Activated CD4-positive, alpha-beta T cell treated with anti-CD3 and anti-CD28 coated beads, Interleukin-2, Interleukin-4, amounts not matched to agents 100 ng/mL and 50 ng/mL, durations not matched to agents 16 hours and 8 hours (primary cell): ENCODE measurements around the gene SPESP1.
A peak's percentile ranks its signal among the peaks of the same experiment; 100 is the strongest.

Experiments
- DNase-seq: peaks from one replicate; pipeline ENCODE4 v3.0.0-alpha.2; 2020; ENCODE audit warnings: low spot score

SPESP1 gene

GRCh38 chr15:68930268-68931022 lies at the start of gene SPESP1:
Gene SPESP1 (plus strand): TSS chr15:68930525. CDS start chr15:68930654, 129 bp downstream.
- no peak for DNase-seq

GRCh38 chr15:68885070-68885469 lies 45.3 kb upstream of the SPESP1 start:
- no peak for DNase-seq

GRCh38 chr15:68887120-68887519 lies 43.2 kb upstream of the SPESP1 start:
- DNase-seq: no peak

- DNase-seq: no peak
Observed at GRCh38 chr15:68887819-68888218, 42.5 kb upstream of the SPESP1 start.

GRCh38 chr15:68888419-68888818 lies 41.9 kb upstream of the SPESP1 start:
- peak; percentile 5 for DNase-seq

GRCh38 chr15:68894208-68894607 lies 36.1 kb upstream of the SPESP1 start:
- DNase-seq: no peak

GRCh38 chr15:68896178-68896577 lies 34.1 kb upstream of the SPESP1 start:
- no peak for DNase-seq

GRCh38 chr15:68897016-68897415 lies 33.3 kb upstream of the SPESP1 start:
- DNase-seq: no peak

GRCh38 chr15:68900027-68900426 lies 30.3 kb upstream of the SPESP1 start:
- no peak for DNase-seq

- DNase-seq: no peak
Observed at GRCh38 chr15:68907396-68907923, 22.9 kb upstream of the SPESP1 start.

GRCh38 chr15:68909601-68910100 lies 20.7 kb upstream of the SPESP1 start:
- no peak for DNase-seq

GRCh38 chr15:68910341-68910740 lies 20.0 kb upstream of the SPESP1 start:
- no peak for DNase-seq

- no peak for DNase-seq
Observed at GRCh38 chr15:68910816-68911215, 19.5 kb upstream of the SPESP1 start.

GRCh38 chr15:68921926-68922325 lies 8.4 kb upstream of the SPESP1 start:
- DNase-seq: no peak

GRCh38 chr15:68924866-68925560 lies 5.3 kb upstream of the SPESP1 start:
- peak; percentile 54 for DNase-seq

GRCh38 chr15:68933001-68933400 lies 2.7 kb downstream of the SPESP1 start:
- DNase-seq: no peak

- DNase-seq: no peak
Observed at GRCh38 chr15:68934341-68934740, 4.0 kb downstream of the SPESP1 start.

GRCh38 chr15:68935400-68935937 lies 5.1 kb downstream of the SPESP1 start:
- no peak for DNase-seq

- DNase-seq: no peak
Observed at GRCh38 chr15:68939501-68939900, 9.2 kb downstream of the SPESP1 start.

GRCh38 chr15:68951813-68952212 lies 21.5 kb downstream of the SPESP1 start:
- no peak for DNase-seq

- DNase-seq: no peak
Observed at GRCh38 chr15:68957696-68958095, 27.4 kb downstream of the SPESP1 start.

- no peak for DNase-seq
Observed at GRCh38 chr15:68958597-68958996, 28.3 kb downstream of the SPESP1 start.

- no peak for DNase-seq
Observed at GRCh38 chr15:68962465-68962864, 32.1 kb downstream of the SPESP1 start.
